Stimulated activated CD4-positive, alpha-beta T cell treated with anti-CD3 and anti-CD28 coated beads, TNF-alpha, amount 100 ng/mL, for 4 hours (primary cell): Measurements from ENCODE around the gene SCN8A.

ENCODE experiments used
- DNase-seq, 3 experiments: peaks; one replicate each; pipeline ENCODE4 v3.0.0-alpha.2; 2020; ENCODE audit warnings: low read depth in 3 of 3

The SCN8A gene

GRCh38 chr12:51669271-51669670 lies 78.2 kb downstream of the SCN8A start:
- DNase-seq = no peak

- no peak for DNase-seq
Observed at GRCh38 chr12:51669996-51670395, 79.0 kb downstream of the SCN8A start.

GRCh38 chr12:51672334-51672733 lies 81.3 kb downstream of the SCN8A start:
- DNase-seq = no peak

GRCh38 chr12:51675071-51675803 lies 84.2 kb downstream of the SCN8A start:
- DNase-seq = no peak

- no peak for DNase-seq
Observed at GRCh38 chr12:51676875-51677274, 85.8 kb downstream of the SCN8A start.

- DNase-seq = no peak
Observed at GRCh38 chr12:51677284-51677968, 86.4 kb downstream of the SCN8A start.

- DNase-seq = no peak
Observed at GRCh38 chr12:51678086-51678724, 87.2 kb downstream of the SCN8A start.

GRCh38 chr12:51682981-51683380 lies 91.9 kb downstream of the SCN8A start:
- DNase-seq = no peak

GRCh38 chr12:51683763-51684357 lies 92.8 kb downstream of the SCN8A start:
- no peak for DNase-seq

- DNase-seq = no peak
Observed at GRCh38 chr12:51686727-51687126, 95.7 kb downstream of the SCN8A start.

- DNase-seq = no peak
Observed at GRCh38 chr12:51687177-51687576, 96.1 kb downstream of the SCN8A start.

- DNase-seq = no peak
Observed at GRCh38 chr12:51687614-51688013, 96.6 kb downstream of the SCN8A start.

- DNase-seq = no peak
Observed at GRCh38 chr12:51689983-51690382, 99.0 kb downstream of the SCN8A start.

GRCh38 chr12:51692016-51692415 lies 101.0 kb downstream of the SCN8A start:
- DNase-seq = no peak

- no peak for DNase-seq
Observed at GRCh38 chr12:51693569-51693968, 102.5 kb downstream of the SCN8A start.

- DNase-seq = no peak
Observed at GRCh38 chr12:51694146-51694545, 103.1 kb downstream of the SCN8A start.

GRCh38 chr12:51695241-51696010 lies 104.4 kb downstream of the SCN8A start:
- no peak for DNase-seq

GRCh38 chr12:51699219-51699618 lies 108.2 kb downstream of the SCN8A start:
- DNase-seq = no peak

GRCh38 chr12:51700887-51701286 lies 109.9 kb downstream of the SCN8A start:
- DNase-seq = no peak

GRCh38 chr12:51702587-51702986 lies 111.6 kb downstream of the SCN8A start:
- no peak for DNase-seq

- no peak for DNase-seq
Observed at GRCh38 chr12:51705450-51705849, 114.4 kb downstream of the SCN8A start.

- DNase-seq = no peak
Observed at GRCh38 chr12:51706206-51706605, 115.2 kb downstream of the SCN8A start.
